EH (cell line): ENCODE measurements around the gene CIPC.

Source experiments
- DNase-seq: peaks from one replicate; pipeline ENCODE4 v3.0.0-alpha.2; 2015; ENCODE audit warnings: low read depth

Gene CIPC

GRCh38 chr14:77125823-77126325 lies 27.8 kb downstream of the CIPC start:
- no peak for DNase-seq

GRCh38 chr14:77126461-77126990 lies 28.5 kb downstream of the CIPC start:
- no peak for DNase-seq

GRCh38 chr14:77128414-77128891 lies 30.4 kb downstream of the CIPC start:
- no peak for DNase-seq

- no peak for DNase-seq
These were observed 32.3 kb downstream of the CIPC start for GRCh38 chr14:77130386-77130785.

- no peak for DNase-seq
These were observed 33.1 kb downstream of the CIPC start for GRCh38 chr14:77131206-77131605.

GRCh38 chr14:77131871-77132486 lies 33.9 kb downstream of the CIPC start:
- no peak for DNase-seq

GRCh38 chr14:77133720-77134338 lies 35.8 kb downstream of the CIPC start:
- DNase-seq: peak; percentile 67

- DNase-seq: no peak
These were observed 41.0 kb downstream of the CIPC start for GRCh38 chr14:77139022-77139421.

GRCh38 chr14:77139540-77140358 lies 41.7 kb downstream of the CIPC start:
- DNase-seq: peak; percentile 33

- DNase-seq: no peak
These were observed 42.5 kb downstream of the CIPC start for GRCh38 chr14:77140359-77141213.

- peak; percentile 35 for DNase-seq
These were observed 43.4 kb downstream of the CIPC start, which contains the start of gene ZDHHC22 for GRCh38 chr14:77141214-77142004. ZDHHC22 (minus strand) TSS chr14:77141791; CDS start chr14:77139738, 2,053 bp downstream.

- no peak for DNase-seq
These were observed 44.1 kb downstream of the CIPC start for GRCh38 chr14:77142005-77142800.

GRCh38 chr14:77143071-77143470 lies 45.0 kb downstream of the CIPC start:
- DNase-seq: no peak

GRCh38 chr14:77144412-77145115 lies 46.5 kb downstream of the CIPC start:
- DNase-seq: no peak

GRCh38 chr14:77145975-77146740 lies 48.1 kb downstream of the CIPC start:
- no peak for DNase-seq

GRCh38 chr14:77148510-77149231 lies 50.6 kb downstream of the CIPC start:
- DNase-seq: peak; percentile 7

GRCh38 chr14:77151245-77151644 lies 53.2 kb downstream of the CIPC start:
- DNase-seq: peak; percentile 30
